Measurements from ENCODE around the gene USP3. TPM values are rescaled to one million over a fixed set of nuclear protein-coding genes. Genes with fewer than 3 reads are reported as not detected.

Gene USP3
- total and polyA plus RNA-seq, 2 of the 13 experiments (the other 11 are each of a cell fraction or from before 2014, with no cell fraction given): 14.3 to 61.2 TPM

DNA sequence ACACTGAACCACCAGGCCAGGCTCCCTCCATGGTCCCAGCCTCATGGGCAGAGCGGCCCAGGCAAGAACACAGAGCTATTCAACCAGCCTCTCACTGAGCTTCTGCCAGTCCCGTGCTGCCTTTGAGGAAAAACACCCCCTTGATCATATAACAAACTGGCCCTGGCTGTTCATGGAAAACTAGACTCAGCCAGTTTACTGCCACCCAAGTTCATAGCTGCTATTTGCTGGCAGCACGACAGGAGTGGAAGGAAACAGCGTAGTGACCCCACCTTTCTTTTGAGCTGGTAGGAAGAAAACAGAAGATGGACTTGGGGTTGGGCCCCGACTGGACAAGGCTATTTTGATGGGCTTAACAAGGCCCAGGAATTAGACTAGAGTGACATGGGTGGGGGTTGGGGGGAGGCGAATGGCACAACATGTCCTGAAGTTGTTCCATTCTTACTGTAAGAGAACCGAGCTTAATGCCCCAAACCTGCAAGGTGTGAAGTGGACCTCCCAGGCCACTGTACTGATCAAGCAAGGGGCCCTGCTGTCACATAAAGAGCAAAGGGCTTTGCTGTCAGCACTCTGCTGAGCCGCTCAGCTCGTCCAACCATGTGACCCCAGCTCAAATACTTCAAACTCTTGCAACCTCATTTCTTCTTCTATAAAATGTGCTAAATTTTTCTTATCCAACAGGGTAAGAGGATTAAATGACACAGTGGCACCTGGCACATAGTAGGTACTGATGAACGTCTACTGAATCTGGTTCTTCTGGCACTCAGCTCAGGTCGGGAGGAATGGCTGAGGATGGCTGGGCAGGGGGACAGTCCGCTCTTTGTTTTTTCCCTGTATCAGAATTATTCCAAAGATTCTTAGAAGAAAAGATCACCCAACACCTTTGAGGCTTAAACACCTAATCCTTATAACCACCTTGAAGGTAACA is 94.3 kb downstream of the USP3 start (continued):
- TF ChIP-seq ZKSCAN1 (IDR thresholded peaks at IDR 0.05; ENCODE audit: low read length): peak; percentile 70
- peak; percentile 18; the same call in 1 of the 2 replicates for TF ChIP-seq KAT8 (CRISPR knock-in tag; IDR thresholded peaks at IDR 0.05)
- no peak for TF ChIP-seq ZMAT3 (CRISPR knock-in tag; conservative IDR thresholded peaks at IDR 0.05)
- peak; percentile 52 for TF ChIP-seq HNF4A (CRISPR knock-in tag; IDR thresholded peaks at IDR 0.05)
- TF ChIP-seq, protein P1, sequence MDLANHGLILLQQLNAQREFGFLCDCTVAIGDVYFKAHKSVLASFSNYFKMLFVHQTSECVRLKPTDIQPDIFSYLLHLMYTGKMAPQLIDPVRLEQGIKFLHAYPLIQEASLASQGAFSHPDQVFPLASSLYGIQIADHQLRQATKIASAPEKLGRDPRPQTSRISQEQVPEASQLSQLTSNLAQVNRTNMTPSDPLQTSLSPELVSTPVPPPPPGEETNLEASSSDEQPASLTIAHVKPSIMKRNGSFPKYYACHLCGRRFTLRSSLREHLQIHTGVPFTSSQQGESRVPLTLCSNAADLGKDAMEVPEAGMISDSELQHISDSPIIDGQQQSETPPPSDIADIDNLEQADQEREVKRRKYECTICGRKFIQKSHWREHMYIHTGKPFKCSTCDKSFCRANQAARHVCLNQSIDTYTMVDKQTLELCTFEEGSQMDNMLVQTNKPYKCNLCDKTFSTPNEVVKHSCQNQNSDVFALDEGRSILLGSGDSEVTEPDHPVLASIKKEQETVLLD (CRISPR knock-in tag; IDR thresholded peaks at IDR 0.05; ENCODE audit: low read depth): no peak
- TF ChIP-seq TBL1XR1 (IDR thresholded peaks at IDR 0.05; ENCODE audit: borderline replicate concordance, low read length, partially characterized antibody): no peak
- no peak for TF ChIP-seq ZNF710 (CRISPR knock-in tag; IDR thresholded peaks at IDR 0.05; ENCODE audit: borderline replicate concordance)
- no peak for TF ChIP-seq CREBL2 (CRISPR knock-in tag; IDR thresholded peaks at IDR 0.05; ENCODE audit: borderline replicate concordance)
- no peak for TF ChIP-seq BCL6 (CRISPR knock-in tag; IDR thresholded peaks at IDR 0.05)
- TF ChIP-seq JARID2 (CRISPR knock-in tag; IDR thresholded peaks at IDR 0.05; ENCODE audit: insufficient replicate concordance): no peak
- no peak for TF ChIP-seq THAP8 (CRISPR knock-in tag; IDR thresholded peaks at IDR 0.05; ENCODE audit: borderline replicate concordance)
- TF ChIP-seq STAG1 (CRISPR knock-in tag; IDR thresholded peaks at IDR 0.05): no peak
- no peak for TF ChIP-seq NPAS2 (CRISPR knock-in tag; IDR thresholded peaks at IDR 0.05; ENCODE audit: borderline replicate concordance)
- no peak for TF ChIP-seq ZNF180 (CRISPR knock-in tag; IDR thresholded peaks at IDR 0.05; ENCODE audit: borderline replicate concordance, low read depth)
- no peak for TF ChIP-seq ZNF777 (CRISPR knock-in tag; IDR thresholded peaks at IDR 0.05)
- no peak for TF ChIP-seq ZFYVE20 (CRISPR knock-in tag; IDR thresholded peaks at IDR 0.05; ENCODE audit: borderline replicate concordance, low read depth)
- TF ChIP-seq RNF2 (conservative IDR thresholded peaks at IDR 0.05; ENCODE audit: low read depth): no peak
- no peak for TF ChIP-seq RBAK (CRISPR knock-in tag; IDR thresholded peaks at IDR 0.05)
- no peak for TF ChIP-seq SRSF9 (IDR thresholded peaks at IDR 0.05; ENCODE audit: borderline replicate concordance, insufficient read depth, low read depth, low read length, poor library complexity, severe bottlenecking)
- no peak for TF ChIP-seq ZBTB39 (CRISPR knock-in tag; IDR thresholded peaks at IDR 0.05)
- peak; percentile 74 for TF ChIP-seq SAP130 (CRISPR knock-in tag; IDR thresholded peaks at IDR 0.05; ENCODE audit: low read depth)

Measured in HepG2 (cell line).